Testis (tissue), 2 donors: ENCODE measurements around the gene ETFDH.

Experiments
- CTCF ChIP-seq, 3 experiments: fragments of 450-650 bp in 2 of 3; fragments of 200-600 bp in 1 of 3; sonication (generic) in 1 of 3; IDR thresholded peaks; one replicate each; pipeline ENCODE4 v1.5.1; 2016 to 2019; ENCODE audit warnings: antibody characterized with exemption in 3 of 3, mild to moderate bottlenecking in 2 of 3, moderate library complexity in 1 of 3
- POLR2A ChIP-seq: fragments of 450-650 bp; IDR thresholded peaks from one replicate; pipeline ENCODE4 v1.6.1; 2017; ENCODE audit warnings: antibody characterized with exemption, mild to moderate bottlenecking, moderate library complexity

DNA sequence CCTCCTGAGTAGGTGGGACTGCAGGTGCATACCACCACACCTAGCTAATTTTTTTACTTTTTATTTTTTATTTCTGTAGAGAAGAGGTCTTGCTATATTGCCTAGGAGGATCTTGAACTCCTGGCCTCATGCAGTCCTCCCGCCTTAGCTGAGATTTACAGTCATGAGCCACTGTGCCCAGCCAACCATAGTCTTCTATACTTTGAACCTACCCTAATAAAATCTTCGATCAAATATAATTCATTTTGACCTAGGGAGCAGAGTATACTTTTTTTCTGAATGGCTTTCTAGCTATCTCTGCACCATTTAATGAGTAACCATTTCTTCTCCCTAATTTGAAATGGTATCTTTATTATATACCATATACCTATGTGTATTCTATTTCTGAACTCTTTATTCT is 6.7 kb downstream of the ETFDH start:
- TF ChIP-seq CTCF (IDR thresholded peaks at IDR 0.05) (no peak), POLR2A (no peak)
